Measurements from ENCODE around the gene GPR18. TPM values are rescaled to one million over a fixed set of nuclear protein-coding genes. Genes with fewer than 3 reads are reported as not detected.

Gene GPR18
- total and polyA plus RNA-seq, 2 of the 4 experiments (the other 2 are of a cell fraction) = not detected

DNA sequence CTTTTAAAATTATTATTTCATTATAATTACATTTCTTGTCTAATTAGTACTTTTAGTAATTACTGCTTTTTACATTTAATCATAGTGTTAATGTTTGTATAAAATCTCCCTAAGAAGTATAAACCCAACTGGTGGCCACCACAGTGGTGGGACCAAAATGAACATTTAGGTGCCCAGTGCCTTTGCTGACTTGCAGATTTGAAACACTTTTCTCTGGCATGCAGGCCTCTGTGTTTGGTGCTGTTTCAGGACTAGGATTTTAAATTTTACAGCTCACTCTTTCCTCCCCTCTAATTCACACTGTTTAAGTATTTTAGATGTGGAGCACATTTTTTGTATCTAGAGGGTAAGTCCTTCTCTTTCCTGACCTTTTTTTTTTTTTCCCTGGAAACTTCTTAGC lies 40.1 kb downstream of the GPR18 start:
- Histone ChIP-seq H3K23ac (ENCODE audit: low read depth, low read length) (no peak overlapping the region), H3K27me3 (ENCODE audit: control insufficient read depth, insufficient read depth, low read length) (no peaks in the 10 kb centered on the region), H3K9ac (ENCODE audit: low read depth, low read length) (no peak overlapping the region), H4K20me1 (ENCODE audit: insufficient read depth, low read length) (peaks cover 57% of the 10 kb centered on the region), H2BK20ac (ENCODE audit: low read depth, low read length) (no peak overlapping the region), H4K5ac (ENCODE audit: low read depth, low read length) (no peak overlapping the region), H3K9me3 (ENCODE audit: control insufficient read depth, insufficient read depth, low read length) (no peaks in the 10 kb centered on the region), H3K18ac (ENCODE audit: low read depth, low read length) (no peak overlapping the region), H4K8ac (ENCODE audit: low read depth in 2 of 2, low read length in 2 of 2) (no peak overlapping the region), H2AK5ac (ENCODE audit: low read depth, low read length) (no peak overlapping the region), H3K27ac (ENCODE audit: insufficient read depth, low read length) (no peak overlapping the region), H3K4me2 (ENCODE audit: low read depth, low read length) (no peak overlapping the region), H3K36me3 (ENCODE audit: control insufficient read depth, insufficient read depth, low read length) (peaks cover 3% of the 10 kb centered on the region; the same call in 1 of the 2 replicates), H2BK5ac (ENCODE audit: low read depth, low read length, poor library complexity, severe bottlenecking) (no peak overlapping the region), H2AFZ (replicated peaks; ENCODE audit: low read length, poor library complexity) (no peak overlapping the region), H4K91ac (ENCODE audit: insufficient read depth, low read depth, low read length) (no peak overlapping the region), H3K56ac (ENCODE audit: extremely low read depth, insufficient read depth, low read length) (no peak overlapping the region), H3K79me1 (ENCODE audit: low read depth in 1 of 2, low read length in 2 of 2) (peaks cover 40 to 68% of the 10 kb centered on the region in 2 experiments), H3K4me3 (ENCODE audit: insufficient read depth, low read depth, low read length) (no peak overlapping the region), H3K4me1 (ENCODE audit: control insufficient read depth, insufficient read depth, low read length) (peaks cover 6% of the 10 kb centered on the region; the same call in 1 of the 2 replicates), H2BK15ac (ENCODE audit: low read depth, low read length) (no peak overlapping the region), H2AK9ac (replicated peaks; ENCODE audit: low read depth, low read length, poor library complexity) (no peak overlapping the region), H3K4ac (ENCODE audit: low read depth, low read length) (no peak overlapping the region), H3K9me1 (ENCODE audit: insufficient read depth, low read length) (peaks cover 10% of the 10 kb centered on the region; the same call in 1 of the 2 replicates), H3K14ac (replicated peaks; ENCODE audit: low read depth, low read length) (no peak overlapping the region), H2BK120ac (ENCODE audit: low read depth, low read length) (no peak overlapping the region)
- intact Hi-C loops (cut with micrococcal nuclease) = loop anchor here (1.0 kb wide), 1 partner anchor 40 kb away; the partner anchor contains the start of gene GPR18
- in situ Hi-C loops (cut with MboI; ENCODE audit: low sequenced_read_pairs) = no loop called here
- BruUV-seq (replicated peaks) = no TSS peak
- TF ChIP-seq, protein P1, sequence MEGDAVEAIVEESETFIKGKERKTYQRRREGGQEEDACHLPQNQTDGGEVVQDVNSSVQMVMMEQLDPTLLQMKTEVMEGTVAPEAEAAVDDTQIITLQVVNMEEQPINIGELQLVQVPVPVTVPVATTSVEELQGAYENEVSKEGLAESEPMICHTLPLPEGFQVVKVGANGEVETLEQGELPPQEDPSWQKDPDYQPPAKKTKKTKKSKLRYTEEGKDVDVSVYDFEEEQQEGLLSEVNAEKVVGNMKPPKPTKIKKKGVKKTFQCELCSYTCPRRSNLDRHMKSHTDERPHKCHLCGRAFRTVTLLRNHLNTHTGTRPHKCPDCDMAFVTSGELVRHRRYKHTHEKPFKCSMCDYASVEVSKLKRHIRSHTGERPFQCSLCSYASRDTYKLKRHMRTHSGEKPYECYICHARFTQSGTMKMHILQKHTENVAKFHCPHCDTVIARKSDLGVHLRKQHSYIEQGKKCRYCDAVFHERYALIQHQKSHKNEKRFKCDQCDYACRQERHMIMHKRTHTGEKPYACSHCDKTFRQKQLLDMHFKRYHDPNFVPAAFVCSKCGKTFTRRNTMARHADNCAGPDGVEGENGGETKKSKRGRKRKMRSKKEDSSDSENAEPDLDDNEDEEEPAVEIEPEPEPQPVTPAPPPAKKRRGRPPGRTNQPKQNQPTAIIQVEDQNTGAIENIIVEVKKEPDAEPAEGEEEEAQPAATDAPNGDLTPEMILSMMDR (conservative IDR thresholded peaks at IDR 0.05; ENCODE audit: low read depth, low read length) = no peak
- TF ChIP-seq MAFK (IDR thresholded peaks at IDR 0.05; ENCODE audit: low read depth, low read length) = peak; percentile 51; the same call in 1 of the 2 replicates
- dilution Hi-C loops (cut with HindIII; ENCODE audit: low sequenced_read_pairs, unreplicated experiment) = no loop called here
- ChIA-PET POLR2A (ENCODE audit: unreplicated experiment) (no interaction called here), CTCF (interaction anchor here (0.9 kb wide), 1 partner anchor 43 kb away, joined by 4 read pairs; no protein-coding TSS in a partner anchor)
- no peak for ATAC-seq (ENCODE audit: low read depth)
- no peak for DNase-seq

Measured in IMR-90 (cell line).